Islet of Langerhans (tissue), 1 donor: Measurements from ENCODE around the gene FAM114A1.
"Not testable (repeated sequence)": the region's sequence is repeated elsewhere in the genome, so short reads cannot be mapped to it uniquely, and the experiment has no call there.

Experiments
- FAIRE-seq: peaks from one replicate; lab custom pipeline; 2011; peaks lifted over from hg19 to GRCh38; lab: Jason Lieb, UNC

Gene FAM114A1

GRCh38 chr4:38935391-38936073, 67.9 kb downstream of the FAM114A1 start:
- FAIRE-seq: no peak

- FAIRE-seq: no peak
Measured at GRCh38 chr4:38939165-38939564, 71.6 kb downstream of the FAM114A1 start.

- no peak for FAIRE-seq
Measured at GRCh38 chr4:38940476-38940875, 72.9 kb downstream of the FAM114A1 start.

- not testable (repeated sequence) for FAIRE-seq
Measured at GRCh38 chr4:38941906-38942305, 74.3 kb downstream of the FAM114A1 start.

- FAIRE-seq: no peak
Measured at GRCh38 chr4:38943343-38943742, 75.7 kb downstream of the FAM114A1 start.

- FAIRE-seq: no peak
Measured at GRCh38 chr4:38944440-38944839, 76.8 kb downstream of the FAM114A1 start.

- FAIRE-seq: no peak
Measured at GRCh38 chr4:38946919-38947318, 79.3 kb downstream of the FAM114A1 start.

GRCh38 chr4:38948551-38948950, 80.9 kb downstream of the FAM114A1 start:
- peak; percentile 90 for FAIRE-seq

GRCh38 chr4:38949411-38950051, 81.9 kb downstream of the FAM114A1 start:
- no peak for FAIRE-seq

- FAIRE-seq: no peak
Measured at GRCh38 chr4:38950159-38950558, 82.6 kb downstream of the FAM114A1 start.

GRCh38 chr4:38950734-38951133, 83.1 kb downstream of the FAM114A1 start:
- FAIRE-seq: peak; percentile 27

GRCh38 chr4:38951598-38951997, 84.0 kb downstream of the FAM114A1 start:
- FAIRE-seq: peak; percentile 5

GRCh38 chr4:38952017-38952416, 84.4 kb downstream of the FAM114A1 start:
- FAIRE-seq: no peak

- no peak for FAIRE-seq
Measured at GRCh38 chr4:38954727-38955126, 87.1 kb downstream of the FAM114A1 start.

GRCh38 chr4:38955957-38956356, 88.4 kb downstream of the FAM114A1 start:
- no peak for FAIRE-seq

- no peak for FAIRE-seq
Measured at GRCh38 chr4:38957261-38957815, 89.7 kb downstream of the FAM114A1 start.

- FAIRE-seq: no peak
Measured at GRCh38 chr4:38957893-38958292, 90.3 kb downstream of the FAM114A1 start.

- FAIRE-seq: no peak
Measured at GRCh38 chr4:38958453-38959190, 91.0 kb downstream of the FAM114A1 start.

- not testable (repeated sequence) for FAIRE-seq
Measured at GRCh38 chr4:38959248-38959647, 91.6 kb downstream of the FAM114A1 start.

- FAIRE-seq: peak; percentile 82
Measured at GRCh38 chr4:38964942-38965775, 97.6 kb downstream of the FAM114A1 start.

GRCh38 chr4:38965866-38966265, 98.3 kb downstream of the FAM114A1 start:
- no peak for FAIRE-seq
